Measurements from ENCODE around the gene ZNF25. TPM values are rescaled to one million over a fixed set of nuclear protein-coding genes. Genes with fewer than 3 reads are reported as not detected.

ZNF25 gene
- total and polyA plus RNA-seq, 2 of the 4 experiments (the other 2 are of a cell fraction), result 5.1 to 9.5 TPM

- peak; percentile 99 for TF ChIP-seq CTCF (conservative IDR thresholded peaks at IDR 0.05; ENCODE audit: low read depth, low read length)
- TF ChIP-seq CHD1 (IDR thresholded peaks at IDR 0.05; ENCODE audit: low read depth, low read length), result no peak
- TF ChIP-seq SMC3 (IDR thresholded peaks at IDR 0.05; ENCODE audit: low read depth, low read length), result peak; percentile 84
- no peak for TF ChIP-seq MAFK (IDR thresholded peaks at IDR 0.05; ENCODE audit: low read depth, low read length)
- TF ChIP-seq FOS (IDR thresholded peaks at IDR 0.05; ENCODE audit: low read depth, low read length), result no peak
These were observed at the start of gene ZNF25 (continued) for GRCh38 chr10:37976091-37976879.
